ENCODE results near the gene ZNF723. TPM values are rescaled to one million over a fixed set of nuclear protein-coding genes. Genes with fewer than 3 reads are reported as not detected.
"Not testable (repeated sequence)": the region's sequence is repeated elsewhere in the genome, so short reads cannot be mapped to it uniquely, and the experiment has no call there.

ZNF723 gene
- not detected for total RNA-seq
- total RNA-seq (2013) = not detected

- Mint-ChIP-seq H3K27me3 (ENCODE audit: low read depth in 2 of 2) (no peaks in the 10 kb centered on the region), H3K27ac (no peak within 1 kb of the TSS), H3K4me1 (no peaks in the 10 kb centered on the region), H3K4me3 (no peak within 1 kb of the TSS), H3K9me3 (peaks cover 3 to 10% of the 10 kb centered on the region in 2 donors), H3K36me3 (no peaks in the 10 kb centered on the region)
- no peaks in the 10 kb centered on the region for H3K27me3 ChIP-seq (ENCODE audit: control insufficient read depth, insufficient read depth, low read length)
- WGBS (ENCODE audit: insufficient coverage) = 26% methylated on average over 31 of the region's 31 CpGs
- intact Hi-C loops (cut with micrococcal nuclease) = no loop called here
- no peaks in the 10 kb centered on the region for H3K4me1 ChIP-seq (ENCODE audit: control insufficient read depth, insufficient read depth, low read length)
- H3K27ac ChIP-seq (ENCODE audit: low read length) = no peak within 1 kb of the TSS
- DNase-seq (no peak), ATAC-seq (no peak)
- peaks cover 36% of the 10 kb centered on the region for H3K9me3 ChIP-seq (ENCODE audit: control insufficient read depth, insufficient read depth, low read length)
- TF ChIP-seq, protein P1, sequence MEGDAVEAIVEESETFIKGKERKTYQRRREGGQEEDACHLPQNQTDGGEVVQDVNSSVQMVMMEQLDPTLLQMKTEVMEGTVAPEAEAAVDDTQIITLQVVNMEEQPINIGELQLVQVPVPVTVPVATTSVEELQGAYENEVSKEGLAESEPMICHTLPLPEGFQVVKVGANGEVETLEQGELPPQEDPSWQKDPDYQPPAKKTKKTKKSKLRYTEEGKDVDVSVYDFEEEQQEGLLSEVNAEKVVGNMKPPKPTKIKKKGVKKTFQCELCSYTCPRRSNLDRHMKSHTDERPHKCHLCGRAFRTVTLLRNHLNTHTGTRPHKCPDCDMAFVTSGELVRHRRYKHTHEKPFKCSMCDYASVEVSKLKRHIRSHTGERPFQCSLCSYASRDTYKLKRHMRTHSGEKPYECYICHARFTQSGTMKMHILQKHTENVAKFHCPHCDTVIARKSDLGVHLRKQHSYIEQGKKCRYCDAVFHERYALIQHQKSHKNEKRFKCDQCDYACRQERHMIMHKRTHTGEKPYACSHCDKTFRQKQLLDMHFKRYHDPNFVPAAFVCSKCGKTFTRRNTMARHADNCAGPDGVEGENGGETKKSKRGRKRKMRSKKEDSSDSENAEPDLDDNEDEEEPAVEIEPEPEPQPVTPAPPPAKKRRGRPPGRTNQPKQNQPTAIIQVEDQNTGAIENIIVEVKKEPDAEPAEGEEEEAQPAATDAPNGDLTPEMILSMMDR (IDR thresholded peaks at IDR 0.05) = no peak
- H3K4me3 ChIP-seq (ENCODE audit: low read length) = no peak within 1 kb of the TSS
- H3K36me3 ChIP-seq (ENCODE audit: control insufficient read depth, insufficient read depth, low read length) = no peaks in the 10 kb centered on the region
Observed at GRCh38 chr19:22832031-22832762, at the start of gene ZNF723. Gene ZNF723, plus strand, starts transcription at chr19:22832291. Its CDS starts 89 bp downstream, at chr19:22832380.

DNA sequence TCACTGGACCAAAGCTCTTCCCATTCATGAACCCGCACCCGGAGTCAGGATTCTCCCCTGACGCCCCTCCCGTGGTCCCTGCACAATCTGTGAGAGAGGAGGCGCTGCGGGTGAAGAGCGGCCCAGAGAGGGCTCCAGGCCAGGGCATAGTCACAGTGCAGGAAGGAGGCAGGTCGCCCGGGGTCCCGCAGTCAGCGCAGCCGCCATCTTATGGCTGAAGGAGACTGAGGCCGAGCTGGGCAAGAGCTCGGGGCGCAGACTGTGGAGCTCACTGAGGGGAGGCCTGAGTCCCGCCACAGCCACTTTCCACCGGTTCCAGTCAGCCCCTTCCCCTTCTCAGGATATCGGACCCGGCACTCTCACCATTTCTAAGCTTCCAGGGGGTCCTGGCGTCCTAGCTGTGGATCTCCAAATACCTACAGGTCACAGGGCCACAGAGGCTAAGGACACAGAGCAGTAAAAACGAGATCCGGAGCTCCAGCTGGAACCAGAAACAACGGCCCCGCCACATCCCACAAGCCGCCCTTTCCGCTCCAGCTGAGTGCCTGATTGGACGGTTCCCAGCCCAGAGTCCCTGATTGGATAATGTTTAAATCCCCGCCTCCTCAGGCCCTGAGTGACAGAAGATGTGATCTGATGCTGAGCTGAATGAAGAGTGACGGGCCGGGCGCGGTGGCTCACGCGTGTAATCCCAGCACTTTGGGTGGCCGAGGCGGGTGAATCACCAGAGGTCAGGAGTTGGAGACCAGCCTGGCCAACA is 48.3 kb upstream of the ZNF723 start, which contains the start of gene ZNF99:
ZNF99 (minus strand) TSS at position 501 of the 760 bp plus-strand sequence; CDS start at position 366, 135 bp downstream.
- Histone ChIP-seq H3K9me3 (ENCODE audit: control insufficient read depth, insufficient read depth, low read length) (peaks cover 13% of the 10 kb centered on the region), H3K27me3 (ENCODE audit: control insufficient read depth, insufficient read depth, low read length) (no peaks in the 10 kb centered on the region), H3K36me3 (ENCODE audit: control insufficient read depth, insufficient read depth, low read length) (no peaks in the 10 kb centered on the region), H3K4me1 (ENCODE audit: control insufficient read depth, insufficient read depth, low read length) (no peaks in the 10 kb centered on the region), H3K27ac (ENCODE audit: low read length) (no peak within 1 kb of the TSS), H3K4me3 (ENCODE audit: low read length) (no peak within 1 kb of the TSS)
- Mint-ChIP-seq H3K27ac (no peak within 1 kb of the TSS), H3K4me3 (peak within 1 kb of the TSS; percentile 76), H3K27me3 (ENCODE audit: low read depth in 2 of 2) (no peaks in the 10 kb centered on the region), H3K9me3 (peaks cover 6 to 10% of the 10 kb centered on the region in 2 donors), H3K36me3 (peaks cover 7% of the 10 kb centered on the region), H3K4me1 (no peaks in the 10 kb centered on the region)
- DNase-seq = no peak
- ATAC-seq = peak in 1 of 3 donors; percentile 68
- intact Hi-C loops (cut with micrococcal nuclease) = no loop called here
- TF ChIP-seq, protein P1 (IDR thresholded peaks at IDR 0.05) = no peak
- 14% methylated on average over 36 of the region's 36 CpGs for WGBS (ENCODE audit: insufficient coverage)

- Mint-ChIP-seq H3K36me3 (peaks cover 21% of the 10 kb centered on the region), H3K9me3 (peaks cover 14 to 31% of the 10 kb centered on the region in 2 donors)
- H3K27me3 ChIP-seq (ENCODE audit: control insufficient read depth, insufficient read depth, low read length); H3K27me3 Mint-ChIP-seq (ENCODE audit: low read depth in 2 of 2); DNase-seq; H3K4me3 Mint-ChIP-seq; ATAC-seq; H3K27ac Mint-ChIP-seq; H3K4me3 ChIP-seq (ENCODE audit: low read length); intact Hi-C loops (cut with micrococcal nuclease); H3K27ac ChIP-seq (ENCODE audit: low read length); H3K4me1 Mint-ChIP-seq; H3K36me3 ChIP-seq (ENCODE audit: control insufficient read depth, insufficient read depth, low read length); H3K4me1 ChIP-seq (ENCODE audit: control insufficient read depth, insufficient read depth, low read length): not testable (repeated sequence)
- H3K9me3 ChIP-seq (ENCODE audit: control insufficient read depth, insufficient read depth, low read length) = peaks cover 13% of the 10 kb centered on the region
- 96% methylated on average over 3 of the region's 4 CpGs for WGBS (ENCODE audit: insufficient coverage)
Observed at GRCh38 chr19:22792863-22793262, 39.2 kb upstream of the ZNF723 start.

GRCh38 chr19:22797040-22797439 is 35.1 kb upstream of the ZNF723 start:
- Mint-ChIP-seq H3K27me3 (ENCODE audit: low read depth in 2 of 2) (no peaks in the 10 kb centered on the region), H3K4me3 (no peak overlapping the region), H3K27ac (no peak overlapping the region), H3K4me1 (no peaks in the 10 kb centered on the region), H3K9me3 (peaks cover 28 to 33% of the 10 kb centered on the region in 2 donors), H3K36me3 (peaks cover 29% of the 10 kb centered on the region)
- TF ChIP-seq, protein P1 (IDR thresholded peaks at IDR 0.05) = no peak
- no peak overlapping the region for H3K27ac ChIP-seq (ENCODE audit: low read length)
- peaks cover 18% of the 10 kb centered on the region for H3K9me3 ChIP-seq (ENCODE audit: control insufficient read depth, insufficient read depth, low read length)
- intact Hi-C loops (cut with micrococcal nuclease) = no loop called here
- H3K36me3 ChIP-seq (ENCODE audit: control insufficient read depth, insufficient read depth, low read length) = no peaks in the 10 kb centered on the region
- DNase-seq (no peak), ATAC-seq (no peak)
- no peaks in the 10 kb centered on the region for H3K4me1 ChIP-seq (ENCODE audit: control insufficient read depth, insufficient read depth, low read length)
- no peaks in the 10 kb centered on the region for H3K27me3 ChIP-seq (ENCODE audit: control insufficient read depth, insufficient read depth, low read length)
- H3K4me3 ChIP-seq (ENCODE audit: low read length) = no peak overlapping the region
- 74% methylated on average over 3 of the region's 5 CpGs for WGBS (ENCODE audit: insufficient coverage)
